ENCODE data around the gene FAM107B.

Gene FAM107B

GRCh38 chr10:14707481-14707880 lies 67.2 kb downstream of the FAM107B start:
- TF ChIP-seq CTCF (IDR thresholded peaks at IDR 0.05; ENCODE audit: low read depth, low read length, missing control alignments), result no peak
- DNase-seq (ENCODE audit: extremely low read depth, low read depth), result no peak
- no peak overlapping the region for H3K4me3 ChIP-seq (replicated peaks; ENCODE audit: low read depth, low read length)

- no peak for TF ChIP-seq CTCF (IDR thresholded peaks at IDR 0.05; ENCODE audit: low read depth, low read length, missing control alignments)
- no peak for DNase-seq (ENCODE audit: extremely low read depth, low read depth)
- no peak overlapping the region for H3K4me3 ChIP-seq (replicated peaks; ENCODE audit: low read depth, low read length)
Measured at GRCh38 chr10:14705548-14706230, 69.0 kb downstream of the FAM107B start.

GRCh38 chr10:14703631-14704001 lies 71.1 kb downstream of the FAM107B start:
- no peak for DNase-seq (ENCODE audit: extremely low read depth, low read depth)
- TF ChIP-seq CTCF (IDR thresholded peaks at IDR 0.05; ENCODE audit: low read depth, low read length, missing control alignments), result no peak
- H3K4me3 ChIP-seq (replicated peaks; ENCODE audit: low read depth, low read length), result no peak overlapping the region

DNA sequence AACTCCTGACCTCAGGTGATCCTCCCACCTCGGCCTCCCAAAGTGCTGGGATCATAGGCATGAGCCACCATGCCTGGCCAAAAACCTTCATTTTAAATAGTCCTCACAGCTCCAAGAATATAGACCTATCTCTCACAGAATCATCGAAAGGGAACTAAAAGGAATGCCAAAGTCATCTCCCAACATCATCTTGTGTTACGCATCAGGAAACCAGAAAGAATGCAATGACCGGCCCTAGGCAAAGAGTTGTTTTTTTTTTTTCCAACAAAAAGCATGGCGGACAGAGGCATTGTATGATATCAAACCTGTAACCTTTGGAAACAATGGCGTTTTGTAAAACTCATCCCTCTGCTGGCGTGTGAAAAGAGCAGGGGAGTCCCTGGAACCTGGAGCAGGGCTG lies 73.2 kb downstream of the FAM107B start:
- DNase-seq (ENCODE audit: extremely low read depth, low read depth), result no peak
- TF ChIP-seq CTCF (IDR thresholded peaks at IDR 0.05; ENCODE audit: low read depth, low read length, missing control alignments), result no peak
- no peak overlapping the region for H3K4me3 ChIP-seq (replicated peaks; ENCODE audit: low read depth, low read length)

GRCh38 chr10:14700546-14700945 lies 74.2 kb downstream of the FAM107B start:
- H3K4me3 ChIP-seq (replicated peaks; ENCODE audit: low read depth, low read length), result no peak overlapping the region
- TF ChIP-seq CTCF (IDR thresholded peaks at IDR 0.05; ENCODE audit: low read depth, low read length, missing control alignments), result no peak
- DNase-seq (ENCODE audit: extremely low read depth, low read depth), result no peak

DNA sequence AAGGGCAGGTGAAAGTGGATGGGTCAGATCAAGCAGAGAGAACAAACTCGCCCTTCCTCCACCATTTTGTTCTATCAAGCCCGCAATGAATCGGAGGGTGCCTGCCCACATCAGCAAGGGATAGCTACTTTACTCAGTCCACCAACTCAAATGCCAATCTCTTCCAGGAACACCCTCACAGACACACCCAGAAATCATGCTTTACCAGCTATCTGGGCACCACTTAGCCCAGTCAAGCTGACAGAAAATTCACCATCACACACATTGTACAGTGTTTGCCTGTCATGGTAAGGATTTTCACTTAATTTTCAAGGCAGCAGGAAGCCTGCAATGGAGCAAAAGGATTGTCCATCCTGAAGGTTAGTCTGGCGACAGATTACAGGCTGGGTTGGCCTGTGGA lies 75.2 kb downstream of the FAM107B start:
- no peak overlapping the region for H3K4me3 ChIP-seq (replicated peaks; ENCODE audit: low read depth, low read length)
- no peak for TF ChIP-seq CTCF (IDR thresholded peaks at IDR 0.05; ENCODE audit: low read depth, low read length, missing control alignments)
- DNase-seq (ENCODE audit: extremely low read depth, low read depth), result no peak

DNA sequence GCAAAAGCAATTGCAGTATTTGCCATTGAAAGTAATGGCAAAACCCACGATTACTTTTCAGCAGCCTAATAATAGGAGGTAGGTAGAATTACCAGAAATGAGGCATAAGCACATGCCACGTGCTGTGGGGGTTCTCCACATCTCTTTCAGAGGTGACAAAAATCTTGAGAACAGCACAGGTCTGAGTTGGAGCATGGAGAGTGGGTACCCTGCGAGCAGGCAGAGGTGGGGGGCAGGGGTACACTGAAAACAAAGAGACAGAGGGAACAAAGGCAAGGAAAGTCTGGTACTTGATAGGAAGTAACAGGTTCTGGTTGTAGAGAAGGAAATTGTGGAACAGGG lies 75.9 kb downstream of the FAM107B start:
- no peak for DNase-seq (ENCODE audit: extremely low read depth, low read depth)

More for the DNA sequence above, 75.9 kb downstream of the FAM107B start:
- TF ChIP-seq CTCF (IDR thresholded peaks at IDR 0.05; ENCODE audit: low read depth, low read length, missing control alignments), result no peak
- no peak overlapping the region for H3K4me3 ChIP-seq (replicated peaks; ENCODE audit: low read depth, low read length)

All from HFF-Myc (cell line).